Urothelium cell line (cell line): ENCODE data around the gene SLC25A21.
"Not testable (repeated sequence)": the region's sequence is repeated elsewhere in the genome, so short reads cannot be mapped to it uniquely, and the experiment has no call there.

Source experiments
- DNase-seq: peaks from one replicate; pipeline ENCODE4 v3.0.0; 2011; ENCODE audit warnings: low spot score, mixed read lengths
- FAIRE-seq: peaks from 2 replicates; lab custom pipeline; 2011; peaks lifted over from hg19 to GRCh38; lab: Jason Lieb, UNC

Gene SLC25A21

DNA sequence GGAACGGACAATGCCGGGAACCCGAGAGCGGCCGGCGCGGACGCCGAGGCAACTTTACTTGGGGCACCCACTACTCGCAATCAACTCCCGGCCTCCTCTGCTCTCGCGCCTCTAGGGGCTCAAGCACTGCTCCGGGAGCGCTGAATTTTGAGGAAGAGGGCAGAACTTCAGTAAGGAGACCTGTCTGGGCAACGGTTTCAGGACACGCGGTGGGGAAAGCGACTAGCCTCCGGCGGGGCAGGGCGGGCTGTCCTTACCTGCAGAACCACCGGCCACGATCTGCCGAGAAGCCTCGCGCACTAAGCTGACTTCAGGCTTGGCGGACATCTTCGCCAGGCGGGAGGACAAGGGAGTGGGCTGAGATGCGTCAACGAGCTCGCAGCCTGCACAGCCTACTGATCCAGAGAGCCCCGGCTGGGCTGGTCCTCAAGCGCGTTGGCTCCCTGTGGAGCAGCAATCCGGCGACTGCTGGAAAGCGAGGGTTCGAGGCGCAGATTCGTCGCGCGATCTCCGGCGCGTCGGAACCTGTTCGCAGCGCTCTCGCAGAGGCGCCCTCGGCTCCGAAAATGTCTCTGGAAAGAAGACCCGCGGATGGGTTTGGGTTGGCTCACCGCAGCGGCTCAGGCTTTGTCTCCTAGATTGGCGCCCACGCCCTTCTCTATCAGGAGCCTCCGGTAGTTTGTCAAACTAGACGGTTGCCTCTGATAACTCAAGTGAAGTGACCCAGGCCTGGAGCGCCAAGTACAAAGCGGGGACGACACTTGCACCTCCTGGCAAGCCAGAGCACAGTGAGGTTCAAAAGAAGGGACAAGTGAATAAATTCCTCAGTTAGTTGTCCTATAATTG, at the start of gene SLC25A21:
Gene SLC25A21 (minus strand): TSS at position 583 of the 846 bp plus-strand sequence.
- no peak for FAIRE-seq
- peak; percentile 82 for DNase-seq

DNA sequence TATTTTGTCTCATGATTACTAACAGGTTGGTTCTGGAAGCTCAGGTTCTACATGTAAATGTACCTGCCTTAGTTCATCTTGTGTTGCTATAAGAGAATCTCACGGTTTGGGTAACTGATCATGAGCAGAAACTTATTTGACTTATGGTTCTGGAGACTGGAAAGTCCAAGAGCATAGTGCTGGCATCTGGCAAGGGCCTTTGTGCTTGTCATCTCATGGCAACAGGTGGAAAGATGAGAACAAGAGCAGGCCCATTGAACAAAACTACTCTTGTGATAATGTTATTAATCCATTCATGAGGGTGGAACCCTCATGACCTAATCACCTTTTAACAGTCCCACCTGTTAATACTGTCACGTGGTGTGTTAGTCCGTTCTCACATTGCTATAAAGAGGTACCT, 48.7 kb upstream of the SLC25A21 start:
- FAIRE-seq (no peak), DNase-seq (no peak)

- FAIRE-seq (no peak), DNase-seq (no peak)
Observed at GRCh38 chr14:37215345-37215744, 42.9 kb upstream of the SLC25A21 start.

DNA sequence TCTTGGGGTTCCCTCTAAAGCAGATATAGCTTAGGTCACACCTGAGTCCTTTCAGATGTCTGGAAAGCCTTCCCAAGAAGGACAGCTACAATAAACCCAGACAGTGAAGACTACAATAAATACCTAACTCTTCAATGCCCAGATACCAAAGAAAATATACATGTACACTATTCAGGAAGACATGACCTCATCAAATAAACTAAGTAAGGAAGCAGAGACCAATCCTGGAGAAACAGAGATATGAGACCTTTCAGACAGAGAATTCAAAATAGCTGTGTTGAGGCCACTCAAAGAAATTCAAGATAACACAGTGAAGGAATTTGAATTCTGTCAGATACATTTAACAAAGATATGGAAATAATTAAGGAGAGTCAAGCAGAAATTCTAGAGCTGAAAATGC, 40.6 kb upstream of the SLC25A21 start:
- FAIRE-seq: no peak
- no peak for DNase-seq

DNA sequence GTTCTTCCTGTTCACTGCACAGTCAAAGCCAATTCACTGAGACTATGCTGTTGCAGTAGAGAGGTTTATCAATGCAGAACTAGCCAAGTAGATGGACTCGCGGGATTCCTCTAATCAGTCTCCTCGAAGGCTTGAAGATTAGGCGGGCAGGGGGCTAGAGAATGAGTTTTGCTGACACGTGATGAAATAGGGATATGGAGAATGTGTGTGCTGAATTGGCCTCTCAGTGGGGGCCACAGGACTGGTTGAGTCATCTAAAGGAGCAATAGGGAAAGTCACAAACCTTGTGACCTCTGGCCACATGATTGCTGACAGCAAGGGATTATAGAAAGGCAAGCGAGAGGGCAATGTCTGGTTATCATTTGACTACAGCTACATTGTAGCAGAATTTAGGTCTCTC, 38.0 kb upstream of the SLC25A21 start:
- DNase-seq (no peak), FAIRE-seq (no peak)

DNA sequence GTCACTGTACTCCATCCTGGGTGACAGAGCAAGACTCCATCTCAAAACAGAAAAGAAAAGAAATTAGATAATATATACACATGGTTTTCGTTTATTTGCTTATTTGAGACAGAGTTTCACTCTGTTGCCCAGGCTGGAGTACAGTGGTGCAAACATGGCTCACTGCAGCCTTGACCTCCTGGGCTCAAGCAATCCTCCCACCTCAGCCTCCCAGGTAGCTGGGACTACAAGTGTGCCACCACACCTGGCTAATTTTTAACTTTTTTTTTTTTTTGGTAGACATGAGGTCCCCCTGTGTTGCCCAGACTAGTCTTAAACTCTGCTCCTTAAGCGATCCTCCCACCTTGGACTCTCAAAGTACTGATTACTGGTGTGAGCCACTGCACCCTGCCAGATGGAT, 37.2 kb upstream of the SLC25A21 start:
- not testable (repeated sequence) for DNase-seq, FAIRE-seq

GRCh38 chr14:37205623-37206605, 33.5 kb upstream of the SLC25A21 start:
- not testable (repeated sequence) for FAIRE-seq, DNase-seq

DNA sequence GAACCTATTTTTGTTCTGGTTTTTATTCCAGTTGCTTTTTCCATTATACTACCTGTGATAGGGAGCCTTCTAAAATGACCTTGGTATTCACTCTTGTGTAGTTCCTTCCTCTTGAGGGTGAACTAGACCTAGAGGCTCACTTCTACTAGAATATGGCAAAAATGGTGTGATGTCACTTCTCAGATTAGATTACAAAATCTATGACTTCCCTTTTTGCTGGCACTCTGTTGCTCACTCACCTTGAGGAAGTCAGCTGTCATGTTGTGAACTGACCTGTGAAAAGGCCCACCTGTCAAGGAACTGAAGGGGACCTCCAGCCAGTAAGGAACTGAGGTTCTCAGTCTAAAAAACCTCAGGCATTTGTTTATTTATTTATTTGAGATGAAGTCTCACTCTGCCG, 31.0 kb upstream of the SLC25A21 start:
- DNase-seq (no peak), FAIRE-seq (no peak)

DNA sequence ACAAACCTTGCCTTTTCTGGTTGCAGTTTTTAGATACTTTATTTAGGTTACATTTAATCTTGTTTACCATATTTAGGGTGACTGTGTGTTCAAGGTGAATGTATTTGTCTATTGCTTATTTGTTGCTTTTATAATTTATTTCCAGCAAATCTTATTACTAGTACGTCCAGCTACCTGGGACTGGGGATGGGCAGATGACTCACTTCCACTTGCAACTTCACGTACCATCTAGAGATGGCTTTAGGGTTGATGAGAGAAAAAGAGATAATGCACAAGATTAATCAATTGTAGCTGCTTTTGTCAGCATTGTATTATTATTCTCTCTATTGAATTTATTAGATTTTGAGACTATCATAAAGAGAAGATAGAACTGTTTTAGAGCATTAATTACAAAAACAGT, 30.4 kb upstream of the SLC25A21 start:
- FAIRE-seq (no peak), DNase-seq (no peak)

DNA sequence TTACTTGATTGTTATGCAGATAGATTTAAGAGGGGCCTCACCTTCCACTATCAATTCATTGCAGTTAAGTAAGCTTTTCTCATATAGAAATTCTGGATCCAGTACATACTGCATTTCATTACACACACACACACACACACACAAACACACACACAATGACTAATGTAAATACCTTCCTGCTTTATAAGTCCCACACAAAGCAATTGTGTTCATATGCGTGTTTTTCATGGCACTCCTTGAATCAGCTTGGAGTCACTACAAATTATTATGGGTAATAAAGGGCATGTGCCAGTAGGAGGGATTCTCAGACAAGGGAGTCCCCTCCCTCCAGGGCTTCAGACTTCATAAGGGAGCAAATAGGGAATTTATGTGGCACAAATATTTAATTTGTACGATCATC, 29.9 kb upstream of the SLC25A21 start:
- no peak for FAIRE-seq

DNA sequence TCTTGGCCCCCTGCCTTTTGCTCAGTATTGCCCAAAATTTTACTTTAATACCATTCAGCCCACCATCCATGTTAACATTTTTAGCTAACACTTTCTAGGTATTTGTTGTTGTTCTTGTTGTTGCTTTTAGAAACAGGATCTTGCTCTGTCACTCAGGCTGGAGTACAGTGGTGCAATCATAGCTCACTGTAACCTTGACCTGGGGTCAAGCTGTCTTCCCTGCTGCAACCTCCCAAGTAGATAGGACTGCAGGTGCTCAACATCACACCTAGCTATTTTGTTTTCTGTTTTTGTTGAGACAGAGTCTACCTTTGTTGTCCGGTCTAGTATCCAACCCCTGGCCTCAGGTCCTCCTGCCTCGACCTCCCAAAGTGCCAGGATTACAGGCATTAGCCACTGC, 29.3 kb upstream of the SLC25A21 start:
- no peak for DNase-seq
- no peak for FAIRE-seq

More for the DNA sequence above, 29.9 kb upstream of the SLC25A21 start:
- no peak for DNase-seq

DNA sequence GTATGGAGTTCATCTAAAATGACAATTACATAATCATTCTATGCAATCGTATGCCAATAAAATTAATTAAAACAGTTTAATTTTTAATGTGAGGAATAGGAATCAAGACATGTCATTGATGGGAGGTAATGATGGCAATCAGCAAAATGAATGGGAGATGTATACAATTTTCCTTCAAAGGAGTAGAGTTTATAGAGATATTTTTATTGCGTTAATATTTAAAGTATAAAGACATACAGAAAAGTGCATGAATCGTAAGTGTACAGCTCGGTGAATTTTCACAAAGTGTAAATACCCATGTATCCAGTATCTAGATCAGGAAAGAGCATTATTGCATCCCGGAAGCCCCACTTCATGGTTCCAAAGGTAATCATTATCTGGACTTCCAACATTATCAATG, 26.5 kb upstream of the SLC25A21 start:
- DNase-seq: no peak
- FAIRE-seq: no peak

- DNase-seq (no peak), FAIRE-seq (no peak)
Observed at GRCh38 chr14:37198273-37198598, 25.8 kb upstream of the SLC25A21 start.

- peak; percentile 91 for DNase-seq
- FAIRE-seq: peak; percentile 40
Observed at GRCh38 chr14:37197421-37198272, 25.2 kb upstream of the SLC25A21 start, which contains the start of gene MIPOL1. Gene MIPOL1, plus strand, starts transcription at chr14:37197937. Its CDS starts 49,952 bp downstream, at chr14:37247889.

DNA sequence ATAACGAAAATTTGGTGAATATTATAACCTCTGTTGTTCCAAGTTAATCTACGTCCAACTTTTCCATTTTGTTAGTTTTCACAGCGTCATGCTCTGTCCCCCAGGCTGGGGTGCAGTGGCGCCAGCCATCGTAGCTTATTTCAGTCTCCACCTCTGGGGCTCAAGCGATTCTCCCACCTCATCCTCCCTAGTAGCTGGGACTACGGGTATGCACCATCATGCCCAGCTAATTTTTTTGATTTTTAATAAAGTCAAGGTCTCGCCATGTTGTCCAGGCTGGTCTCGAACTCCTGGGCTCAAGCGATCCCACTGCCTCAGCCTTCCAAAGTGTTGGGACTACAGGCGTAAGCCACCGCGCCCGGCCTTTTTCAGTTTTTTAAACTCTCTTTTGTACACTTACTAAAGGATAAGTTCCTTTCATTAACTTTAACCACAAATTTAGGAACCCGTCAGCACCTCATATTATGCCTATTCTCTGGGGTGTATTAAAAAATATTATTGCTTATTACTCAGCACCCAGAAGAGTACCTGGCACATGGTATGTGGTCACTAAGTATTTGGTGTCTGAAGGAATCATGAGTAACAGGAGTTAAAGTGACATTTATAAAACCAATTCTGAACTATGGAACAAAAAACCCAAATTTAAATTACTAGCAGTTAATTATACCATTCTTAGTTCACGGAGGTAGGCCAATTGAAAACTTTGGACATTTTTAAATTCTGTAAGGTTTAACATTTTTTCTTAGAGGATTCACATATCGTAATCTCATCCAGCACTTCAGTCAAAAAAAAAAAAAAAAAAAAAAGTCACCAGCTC, 24.4 kb upstream of the SLC25A21 start:
- DNase-seq (no peak), FAIRE-seq (no peak)

DNA sequence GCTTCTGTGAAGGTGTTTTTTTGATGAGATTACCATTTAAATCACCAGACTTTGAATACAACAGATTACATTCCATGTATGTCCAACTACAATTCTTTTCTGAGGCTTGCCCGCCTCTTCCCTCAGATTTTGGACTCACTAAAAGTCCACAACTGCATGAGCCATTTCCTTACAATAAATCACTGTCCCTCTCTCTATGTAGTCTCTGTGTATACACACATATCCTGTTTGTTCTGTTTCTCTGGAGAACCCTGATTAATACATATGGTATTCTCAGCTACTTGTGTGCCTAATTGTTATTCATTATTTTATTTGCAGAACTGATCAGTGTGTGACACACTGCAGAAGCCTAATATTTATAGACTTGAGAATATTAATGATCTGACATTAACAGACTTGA, 22.9 kb upstream of the SLC25A21 start:
- FAIRE-seq (no peak), DNase-seq (no peak)

GRCh38 chr14:37194698-37195097, 22.3 kb upstream of the SLC25A21 start:
- DNase-seq: no peak
- FAIRE-seq: no peak

GRCh38 chr14:37189733-37190132, 17.3 kb upstream of the SLC25A21 start:
- DNase-seq, FAIRE-seq: not testable (repeated sequence)

DNA sequence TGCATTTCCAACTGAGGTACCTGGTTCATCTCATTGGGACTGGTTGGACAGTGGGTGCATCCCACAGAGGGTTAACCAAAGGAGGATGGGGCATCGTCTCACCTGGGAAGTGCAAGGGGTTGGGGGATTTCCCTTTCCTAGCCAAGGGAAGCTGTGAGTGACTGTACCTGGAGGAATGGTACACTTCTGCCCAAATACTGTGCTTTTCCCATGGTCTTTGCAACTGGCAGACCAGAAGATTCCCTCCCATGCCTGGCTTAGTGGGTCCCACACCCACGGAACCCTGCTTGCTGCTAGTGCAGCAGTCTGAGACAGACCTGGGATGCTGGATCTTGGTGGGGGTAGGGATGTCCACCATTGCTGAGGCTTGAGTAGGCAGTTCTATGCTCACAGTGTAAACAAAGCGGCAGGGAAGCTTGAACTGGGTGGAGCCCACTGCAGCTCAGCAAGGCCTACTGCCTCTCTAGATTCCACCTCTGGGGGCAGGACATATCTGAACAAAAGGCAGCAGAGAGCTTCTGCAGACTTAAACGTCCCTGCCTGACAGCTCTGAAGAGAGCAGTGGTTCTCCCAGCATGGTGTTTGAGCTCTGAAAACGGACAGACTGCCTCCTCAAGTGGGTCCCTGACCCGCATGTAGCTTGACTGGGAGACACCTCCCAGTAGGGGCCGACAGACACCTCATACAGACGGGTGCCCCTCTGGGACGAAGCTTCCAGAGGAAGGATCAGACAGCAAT, 15.6 kb upstream of the SLC25A21 start:
- not testable (repeated sequence) for DNase-seq, FAIRE-seq
